Ishikawa (cell line): ENCODE results near the gene JARID2.

ENCODE experiments used
- CEBPB ChIP-seq: IDR thresholded peaks from 2 replicates; pipeline ENCODE4 v1.6.1; 2012
- CREB1 ChIP-seq: IDR thresholded peaks from 2 replicates; pipeline ENCODE4 v1.6.1; 2012; ENCODE audit warnings: low read depth
- EGR1 ChIP-seq: IDR thresholded peaks from 2 replicates; pipeline ENCODE4 v1.6.1; 2012
- EP300 ChIP-seq: IDR thresholded peaks from 2 replicates; pipeline ENCODE4 v1.6.1; 2012; ENCODE audit warnings: borderline replicate concordance
- FOXM1 ChIP-seq: IDR thresholded peaks from 2 replicates; pipeline ENCODE4 v1.6.1; 2012; ENCODE audit warnings: low read depth, borderline replicate concordance
- MAX ChIP-seq: IDR thresholded peaks from 2 replicates; pipeline ENCODE4 v1.6.1; 2012
- NFIC ChIP-seq: IDR thresholded peaks from 2 replicates; pipeline ENCODE4 v1.6.1; 2012
- RAD21 ChIP-seq: IDR thresholded peaks from 2 replicates; pipeline ENCODE4 v1.6.1; 2012; ENCODE audit warnings: low read depth
- REST ChIP-seq: IDR thresholded peaks from 2 replicates; pipeline ENCODE4 v1.6.1; 2012; ENCODE audit warnings: low read depth, mild to moderate bottlenecking
- TAF1 ChIP-seq: IDR thresholded peaks from 2 replicates; pipeline ENCODE4 v1.6.1; 2012; ENCODE audit warnings: low read depth, mild to moderate bottlenecking
- TCF12 ChIP-seq: IDR thresholded peaks from 2 replicates; pipeline ENCODE4 v1.6.1; 2012; ENCODE audit warnings: low read depth
- TEAD4 ChIP-seq: IDR thresholded peaks from 2 replicates; pipeline ENCODE4 v1.6.1; 2012
- USF1 ChIP-seq: IDR thresholded peaks from 2 replicates; pipeline ENCODE4 v1.6.1; 2012
- YY1 ChIP-seq: IDR thresholded peaks from 2 replicates; pipeline ENCODE4 v1.6.1; 2012; ENCODE audit warnings: low read depth
- ZBTB7A ChIP-seq: IDR thresholded peaks from 2 replicates; pipeline ENCODE4 v1.6.1; 2012; ENCODE audit warnings: low read depth

The JARID2 gene

GRCh38 chr6:15282334-15282733 is 36.5 kb downstream of the JARID2 start:
- TF ChIP-seq TCF12 (no peak), EGR1 (no peak), YY1 (no peak), NFIC (no peak), CREB1 (no peak), USF1 (no peak), RAD21 (no peak), TEAD4 (no peak), MAX (no peak), TAF1 (no peak), EP300 (no peak), FOXM1 (no peak), CEBPB (no peak), REST (no peak), ZBTB7A (no peak)

- no peak for TF ChIP-seq TAF1
- TF ChIP-seq EGR1 = no peak
- TF ChIP-seq FOXM1 = no peak
- TF ChIP-seq NFIC = no peak
- no peak for TF ChIP-seq TEAD4
- TF ChIP-seq YY1 = no peak
- no peak for TF ChIP-seq TCF12
- no peak for TF ChIP-seq CEBPB
- TF ChIP-seq REST = no peak
- TF ChIP-seq MAX = no peak
- TF ChIP-seq EP300 = no peak
- no peak for TF ChIP-seq CREB1
- no peak for TF ChIP-seq USF1
- no peak for TF ChIP-seq RAD21
- TF ChIP-seq ZBTB7A = no peak
Measured at GRCh38 chr6:15283986-15284361, 38.1 kb downstream of the JARID2 start.

- TF ChIP-seq TCF12 = 0 out of 2 replicates have a peak, but pooled peaks have one; percentile 30
- peak; percentile 45; the same call in 1 of the 2 replicates for TF ChIP-seq NFIC
- TF ChIP-seq USF1 = no peak
- TF ChIP-seq TEAD4 = peak; percentile 96
- no peak for TF ChIP-seq MAX
- TF ChIP-seq CEBPB = peak; percentile 53; the same call in 1 of the 2 replicates
- no peak for TF ChIP-seq FOXM1
Measured at GRCh38 chr6:15284743-15285142, 38.9 kb downstream of the JARID2 start.

- TF ChIP-seq MAX (no peak), RAD21 (peak; percentile 33; the same call in 1 of the 2 replicates)
Measured at GRCh38 chr6:15285682-15286294, 39.9 kb downstream of the JARID2 start.

GRCh38 chr6:15287670-15288375 is 42.0 kb downstream of the JARID2 start:
- TF ChIP-seq YY1 (no peak), USF1 (no peak), FOXM1 (no peak), TCF12 (no peak), RAD21 (no peak), CEBPB (no peak), TEAD4 (no peak)
